GOT3 (cell line): ENCODE results near the gene EIF4E1B.
"Not testable (repeated sequence)": the region's sequence is repeated elsewhere in the genome, so short reads cannot be mapped to it uniquely, and the experiment has no call there.

ENCODE experiments used
- DNase-seq: peaks from one replicate; lab custom pipeline; 2025; ENCODE audit warnings: mixed read lengths; lab: John Stamatoyannopoulos, UW

EIF4E1B gene

DNA sequence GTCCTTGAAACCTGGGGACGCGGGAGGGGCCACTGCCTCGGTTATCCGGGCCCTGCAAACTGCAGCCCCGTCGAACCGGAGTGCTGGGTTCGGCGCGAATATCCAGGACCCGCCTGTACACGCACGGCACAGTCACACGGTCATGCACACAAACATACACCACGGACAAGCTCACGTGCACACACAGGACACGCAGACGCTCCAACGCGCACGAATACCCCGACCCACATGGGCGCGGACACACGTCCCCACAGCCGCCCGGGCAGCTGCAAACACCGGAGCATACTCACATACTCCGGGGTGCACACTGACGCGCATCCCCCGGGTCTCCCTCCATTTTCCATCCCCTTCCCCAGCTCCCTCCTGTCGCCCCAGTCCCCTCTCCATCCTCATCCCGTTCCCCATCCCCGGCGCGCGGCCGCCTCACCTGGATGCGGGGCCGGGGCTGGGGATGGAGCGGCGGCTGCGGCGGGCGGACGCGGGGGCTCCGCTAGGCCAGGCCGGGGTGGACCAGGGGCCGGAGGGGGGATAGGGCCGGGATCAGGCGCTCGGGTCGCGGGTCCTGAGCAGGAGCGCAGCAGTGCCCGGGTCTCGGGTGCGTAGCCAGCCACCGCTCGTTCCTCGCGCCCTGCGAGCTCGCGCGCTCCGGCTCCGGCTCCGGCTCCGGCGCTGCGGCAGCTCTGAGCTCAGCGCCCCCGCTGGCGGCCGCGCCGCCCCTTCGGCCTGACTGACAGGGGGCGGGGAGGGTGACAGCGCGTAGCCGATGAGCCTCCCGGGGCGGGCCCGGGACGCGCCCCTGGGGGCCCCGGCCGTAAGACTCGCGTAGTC, at the start of gene EIF4E1B, which contains the start of gene SNCB:
EIF4E1B (plus strand) TSS at position 823 of the 828 bp plus-strand sequence. CDS start 12,113 bp downstream, outside the sequence.
SNCB (minus strand) TSS at position 682 of the 828 bp plus-strand sequence. CDS start 880 bp downstream, outside the sequence.
- DNase-seq: no peak

DNA sequence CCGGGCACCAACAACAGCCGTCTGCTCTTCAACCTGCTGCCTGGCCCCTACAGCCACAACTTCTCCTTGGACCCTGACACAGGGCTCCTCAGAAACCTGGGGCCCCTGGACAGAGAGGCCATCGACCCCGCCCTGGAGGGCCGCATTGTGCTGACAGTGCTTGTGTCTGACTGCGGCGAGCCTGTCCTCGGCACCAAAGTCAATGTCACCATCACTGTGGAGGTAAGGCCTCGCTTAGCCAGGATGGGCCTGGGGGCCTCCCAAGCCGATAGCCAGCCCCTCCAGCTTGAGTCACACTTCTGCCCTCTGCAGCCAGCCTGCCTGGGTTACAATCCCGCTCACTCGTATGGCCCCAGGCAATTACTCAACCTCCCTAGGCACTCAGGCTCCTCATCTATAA, 49.1 kb upstream of the EIF4E1B start:
- DNase-seq: no peak

- no peak for DNase-seq
Observed at GRCh38 chr5:176583076-176583475, 47.4 kb upstream of the EIF4E1B start.

GRCh38 chr5:176587398-176587797, 43.1 kb upstream of the EIF4E1B start:
- no peak for DNase-seq

DNA sequence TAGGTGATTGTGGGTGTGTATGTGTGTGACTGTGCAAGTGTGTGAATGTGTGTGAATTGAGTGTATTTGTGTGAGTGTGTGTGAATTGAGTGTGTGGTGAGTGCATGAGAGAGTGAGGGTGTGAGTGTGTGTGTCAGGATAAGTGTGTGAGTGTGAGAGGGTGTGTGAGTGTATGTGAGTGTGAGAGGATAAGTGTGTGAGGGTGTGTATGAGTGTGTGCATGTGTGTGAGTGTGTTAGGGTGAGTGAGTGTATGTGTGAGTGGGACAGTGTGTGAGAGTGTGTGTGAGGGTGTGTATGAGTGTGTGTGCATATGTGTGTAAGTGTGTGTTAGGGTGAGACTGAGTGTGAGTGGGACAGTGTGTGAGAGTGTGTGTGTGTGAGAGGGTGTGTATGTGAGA, 42.2 kb upstream of the EIF4E1B start:
- no peak for DNase-seq

- DNase-seq: no peak
Observed at GRCh38 chr5:176589039-176589769, 41.3 kb upstream of the EIF4E1B start.

DNA sequence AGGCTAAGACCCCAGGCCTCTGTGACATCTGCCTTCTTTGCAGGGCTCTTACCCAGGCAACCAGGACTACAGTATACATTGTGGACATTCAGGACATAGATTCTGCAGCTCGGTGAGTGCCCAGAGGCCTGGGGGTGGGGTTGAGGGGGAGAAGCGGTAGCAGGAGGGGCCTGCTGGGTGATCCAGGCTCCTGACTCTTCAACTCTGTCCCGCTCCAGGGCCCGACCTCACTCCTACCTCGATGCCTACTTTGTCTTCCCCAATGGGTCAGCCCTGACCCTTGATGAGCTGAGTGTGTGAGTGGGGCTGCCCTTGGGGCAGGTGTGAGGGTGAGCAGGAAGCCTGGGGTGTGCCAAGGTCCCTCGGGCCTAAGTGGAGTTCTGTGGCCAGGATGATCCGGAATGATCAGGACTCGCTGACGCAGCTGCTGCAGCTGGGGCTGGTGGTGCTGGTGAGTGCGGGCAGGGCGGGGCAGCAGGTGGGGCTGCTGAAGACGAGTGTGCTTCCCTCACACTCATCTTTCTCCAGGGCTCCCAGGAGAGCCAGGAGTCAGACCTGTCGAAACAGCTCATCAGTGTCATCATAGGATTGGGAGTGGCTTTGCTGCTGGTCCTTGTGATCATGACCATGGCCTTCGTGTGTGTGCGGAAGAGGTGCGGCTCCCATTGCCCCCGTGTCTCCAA, 40.3 kb upstream of the EIF4E1B start:
- DNase-seq: no peak

DNA sequence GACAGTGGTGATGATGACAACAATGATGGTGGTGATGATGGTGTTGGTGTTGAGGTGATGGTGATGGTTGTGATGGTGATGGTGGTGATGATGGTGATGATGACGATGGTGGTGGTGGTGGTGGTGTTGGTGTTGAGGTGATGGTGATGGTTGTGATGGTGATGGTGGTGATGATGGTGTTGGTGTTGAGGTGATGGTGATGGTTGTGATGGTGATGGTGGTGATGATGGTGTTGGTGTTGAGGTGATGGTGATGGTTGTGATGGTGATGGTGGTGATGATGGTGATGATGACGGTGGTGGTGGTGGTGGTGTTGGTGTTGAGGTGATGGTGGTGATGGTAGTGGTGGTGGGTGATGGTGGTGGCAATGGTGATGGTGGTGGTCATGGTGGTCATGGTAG, 38.8 kb upstream of the EIF4E1B start:
- DNase-seq: not testable (repeated sequence)

- DNase-seq: no peak
Observed at GRCh38 chr5:176592573-176592972, 37.9 kb upstream of the EIF4E1B start.

- no peak for DNase-seq
Observed at GRCh38 chr5:176593273-176593869, 37.1 kb upstream of the EIF4E1B start.

DNA sequence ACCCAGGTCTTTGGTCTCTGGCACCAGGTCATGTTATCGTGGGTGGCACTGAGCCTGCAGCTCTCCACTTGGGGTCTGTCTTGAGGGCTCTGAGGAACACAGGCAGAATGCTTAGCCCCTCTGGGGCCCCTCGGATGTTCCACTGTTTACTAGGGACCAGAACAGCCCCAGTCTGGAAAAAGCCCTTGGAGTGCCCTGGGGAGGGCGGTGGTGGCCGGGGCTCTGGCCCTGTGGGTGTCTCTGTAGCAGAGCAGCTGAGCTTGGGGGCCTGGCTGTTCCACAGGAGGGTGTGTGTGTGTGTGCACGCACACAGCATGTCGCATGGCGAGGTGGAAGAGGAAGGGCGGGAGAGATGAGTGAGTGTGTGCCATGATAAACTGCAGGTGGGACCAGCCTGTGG, 35.9 kb upstream of the EIF4E1B start:
- no peak for DNase-seq

GRCh38 chr5:176595386-176595943, 35.0 kb upstream of the EIF4E1B start:
- DNase-seq: no peak

- DNase-seq: no peak
Observed at GRCh38 chr5:176596069-176596644, 34.3 kb upstream of the EIF4E1B start.

- no peak for DNase-seq
Observed at GRCh38 chr5:176596689-176597416, 33.6 kb upstream of the EIF4E1B start.

GRCh38 chr5:176597417-176598389, 32.8 kb upstream of the EIF4E1B start:
- no peak for DNase-seq

DNA sequence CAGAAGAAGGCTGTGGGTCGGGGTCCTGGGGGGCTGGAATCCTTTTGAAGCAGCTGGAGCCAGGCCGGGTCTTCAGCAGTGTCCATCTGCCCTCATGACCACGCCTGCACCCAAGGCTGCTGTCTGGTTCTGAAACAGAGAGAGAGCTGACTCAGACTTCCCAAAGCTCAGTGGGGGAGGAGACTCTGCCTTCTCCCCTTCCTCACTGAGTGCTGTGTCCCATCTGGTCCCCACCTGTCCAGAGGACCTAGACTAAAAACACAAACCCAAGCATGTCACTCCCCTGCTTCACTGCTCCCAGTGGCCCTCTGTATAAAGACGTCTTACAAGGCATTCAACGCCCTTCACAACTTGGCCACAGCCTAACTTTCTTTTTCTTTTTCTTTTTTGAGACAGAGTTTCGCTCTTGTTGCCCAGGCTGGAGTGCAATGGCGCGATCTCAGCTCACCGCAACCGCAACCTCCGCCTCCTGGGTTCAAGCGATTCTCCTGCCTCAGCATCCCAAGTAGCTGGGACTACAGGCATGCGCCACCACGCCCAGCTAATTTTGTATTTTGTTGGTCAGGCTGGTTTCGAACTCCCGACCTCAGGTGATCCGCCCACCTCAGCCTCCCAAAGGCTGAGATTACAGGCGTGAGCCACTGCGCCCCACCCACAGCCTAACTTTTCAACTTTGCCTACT, 30.6 kb upstream of the EIF4E1B start:
- DNase-seq: not testable (repeated sequence)

DNA sequence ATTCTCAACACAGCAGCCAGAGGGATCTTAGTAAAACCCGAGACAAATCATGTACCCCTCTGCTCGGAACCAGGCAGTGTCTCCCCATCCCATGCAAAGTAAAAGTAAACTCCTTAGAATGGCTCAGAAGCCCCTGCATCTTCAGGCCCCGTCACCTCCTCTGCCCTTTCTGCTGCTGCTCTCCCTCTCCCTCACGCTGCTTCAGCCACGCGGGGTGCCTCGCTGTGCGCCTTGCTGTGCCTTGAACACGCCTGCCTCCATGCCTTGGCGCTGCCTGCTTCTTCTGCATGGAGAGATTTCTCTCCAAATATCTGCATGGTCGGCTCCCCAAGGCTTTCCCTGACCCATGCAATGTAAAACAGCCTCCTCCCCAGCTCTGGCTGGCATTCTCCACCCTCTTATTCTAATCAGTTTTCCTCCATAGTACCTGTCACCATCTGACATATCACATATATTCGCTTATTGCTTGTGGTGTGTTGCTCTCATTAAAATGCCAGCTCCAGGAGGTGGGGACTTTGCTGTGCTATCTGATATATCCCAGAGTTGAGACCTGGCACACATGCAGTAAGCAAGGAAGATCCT, 28.5 kb upstream of the EIF4E1B start:
- no peak for DNase-seq

DNA sequence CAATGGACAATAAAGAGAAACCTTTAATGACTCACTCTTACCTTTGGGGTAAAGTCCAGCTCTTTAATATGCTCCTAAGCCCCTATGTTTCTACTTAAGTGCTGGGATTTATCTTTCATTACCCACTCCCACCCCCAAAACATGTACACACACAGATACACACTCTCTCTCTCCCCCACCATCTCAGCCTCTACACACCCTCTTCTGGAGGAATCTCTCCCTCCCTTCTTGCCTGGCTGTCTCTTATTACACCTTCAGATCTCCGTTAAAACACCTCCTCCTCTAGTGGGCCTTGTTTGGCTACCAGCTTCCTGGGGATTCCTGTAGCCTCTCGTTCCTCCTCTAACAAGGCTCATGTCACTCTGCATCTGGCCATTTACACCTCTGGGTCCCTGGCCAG, 27.4 kb upstream of the EIF4E1B start:
- DNase-seq: no peak

DNA sequence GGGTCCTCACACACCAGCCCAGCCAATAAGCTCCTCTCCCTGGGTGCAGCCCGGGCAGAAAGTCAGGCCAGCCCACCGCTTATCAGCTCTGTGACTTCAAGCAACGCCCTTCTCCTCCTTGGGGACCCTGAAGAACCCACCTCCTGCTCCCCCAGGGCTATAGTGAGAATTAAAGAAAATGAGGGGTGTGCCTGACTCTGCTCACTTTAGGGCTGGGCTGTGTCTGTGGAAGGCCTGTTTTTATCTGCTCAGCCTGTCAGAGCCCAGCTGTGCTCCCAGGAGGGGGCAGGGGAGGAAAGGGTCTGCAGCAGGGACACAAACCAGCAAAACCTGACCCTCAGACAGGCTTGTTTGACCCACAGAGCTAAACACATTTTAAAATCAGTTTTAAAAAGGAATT, 24.4 kb upstream of the EIF4E1B start:
- no peak for DNase-seq
